ENCODE results near the gene THAP5.
"Not testable (repeated sequence)": the region's sequence is repeated elsewhere in the genome, so short reads cannot be mapped to it uniquely, and the experiment has no call there.

DNA sequence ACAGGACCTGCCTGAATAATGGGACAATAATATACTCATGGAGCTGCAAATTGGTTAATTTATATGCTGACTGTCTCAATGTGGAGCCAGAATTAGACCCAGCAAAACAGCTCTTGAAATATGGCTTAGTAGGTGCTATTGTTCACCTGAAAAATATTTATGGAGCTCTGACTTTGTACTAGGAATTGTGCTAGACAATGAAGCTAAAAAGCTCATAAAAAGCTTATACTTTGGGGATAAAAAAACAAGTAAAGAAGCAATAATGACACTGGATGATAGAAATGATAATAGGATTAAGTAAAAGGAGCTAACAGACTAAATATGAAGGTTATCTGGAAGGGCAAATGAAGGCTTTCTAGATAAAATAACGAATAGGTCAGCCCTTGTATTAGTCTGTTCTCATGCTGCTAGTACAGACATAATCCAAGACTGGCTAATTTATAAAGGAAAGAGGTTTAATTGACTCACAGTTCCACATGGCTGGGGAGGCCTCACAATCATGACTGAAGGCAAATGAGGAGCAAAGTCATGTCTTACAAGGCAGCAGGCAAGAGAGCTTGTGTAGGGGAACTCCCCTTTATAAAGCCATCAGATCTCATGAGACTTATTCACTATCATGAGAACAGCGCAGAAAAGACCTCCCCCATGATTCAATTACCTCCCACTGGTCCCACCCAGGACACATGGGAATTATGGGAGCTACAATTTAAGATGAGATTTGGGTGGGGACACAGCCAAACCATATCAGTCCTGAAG, 21.2 kb downstream of the THAP5 start:
- TF ChIP-seq EZH2 (IDR thresholded peaks at IDR 0.05); POLR2AphosphoS5 (IDR thresholded peaks at IDR 0.05; ENCODE audit: borderline replicate concordance, low read depth, low read length): not testable (repeated sequence)

Measured in SK-N-MC (cell line).